H9 (cell line): ENCODE measurements around the gene BRCA2. TPM values are rescaled to one million over a fixed set of nuclear protein-coding genes. Genes with fewer than 3 reads are reported as not detected.

Experiments
- DNase-seq: peaks from one replicate; pipeline ENCODE4 v3.0.0-alpha.2; 2017
- H2AFZ ChIP-seq: one replicate; pipeline ENCODE4 v1.6.1; 2013; ENCODE audit warnings: mild to moderate bottlenecking, low read length, control low read depth, moderate library complexity
- H2AK5ac ChIP-seq: 2 replicates; pipeline ENCODE4 v1.6.1; 2013; ENCODE audit warnings: low read length, control low read depth, mixed read lengths; ENCODE audit not compliant: insufficient read length
- H2BK120ac ChIP-seq: one replicate; pipeline ENCODE4 v1.6.1; 2013; ENCODE audit warnings: low read depth, mild to moderate bottlenecking, low read length, control low read depth, inconsistent platforms; ENCODE audit not compliant: poor library complexity, severe bottlenecking
- H2BK12ac ChIP-seq: 2 replicates; pipeline ENCODE4 v1.6.1; 2013; ENCODE audit warnings: low read length, control low read depth, mixed read lengths, low read depth; ENCODE audit not compliant: insufficient read length
- H2BK15ac ChIP-seq: 2 replicates; pipeline ENCODE4 v1.6.1; 2013; ENCODE audit warnings: low read depth, low read length, control low read depth
- H2BK20ac ChIP-seq: one replicate; pipeline ENCODE4 v1.6.1; 2013; ENCODE audit warnings: low read depth, mild to moderate bottlenecking, low read length, control low read depth, inconsistent platforms; ENCODE audit not compliant: poor library complexity, severe bottlenecking
- H2BK5ac ChIP-seq: 2 replicates; pipeline ENCODE4 v1.6.1; 2013; ENCODE audit warnings: low read length, control low read depth, mixed read lengths; ENCODE audit not compliant: insufficient read length
- H3K14ac ChIP-seq: 2 replicates; pipeline ENCODE4 v1.6.1; 2013; ENCODE audit warnings: low read length, control low read depth; ENCODE audit not compliant: insufficient read depth
- H3K18ac ChIP-seq: 2 replicates; pipeline ENCODE4 v1.6.1; 2013; ENCODE audit warnings: low read depth, mild to moderate bottlenecking, mixed read lengths, low read length, control low read depth; ENCODE audit not compliant: insufficient read length
- H3K23ac ChIP-seq: 2 replicates; pipeline ENCODE4 v1.6.1; 2013; ENCODE audit warnings: low read length, control low read depth, mixed read lengths, low read depth; ENCODE audit not compliant: insufficient read length
- H3K23me2 ChIP-seq: 2 replicates; pipeline ENCODE4 v1.6.1; 2013; ENCODE audit warnings: low read depth, mild to moderate bottlenecking, mixed read lengths, low read length, control low read depth; ENCODE audit not compliant: insufficient read length, poor library complexity, severe bottlenecking
- H3K27ac ChIP-seq: 2 replicates; pipeline ENCODE4 v1.5.1; 2013; ENCODE audit warnings: low read length, control low read depth, mixed read lengths, low read depth; ENCODE audit not compliant: insufficient read length
- H3K27me3 ChIP-seq: 2 replicates; pipeline ENCODE4 v1.6.1; 2013; ENCODE audit warnings: low read length, control low read depth, inconsistent platforms; ENCODE audit not compliant: insufficient read depth
- H3K4ac ChIP-seq: 2 replicates; pipeline ENCODE4 v1.6.1; 2013; ENCODE audit warnings: low read depth, mild to moderate bottlenecking, control low read depth, inconsistent platforms, low read length, moderate library complexity
- H3K4me1 ChIP-seq: 2 replicates; pipeline ENCODE4 v1.6.1; 2013; ENCODE audit warnings: low read length, control low read depth, inconsistent platforms; ENCODE audit not compliant: insufficient read depth
- H3K4me2 ChIP-seq: 2 replicates; pipeline ENCODE4 v1.6.1; 2013; ENCODE audit warnings: low read length, control low read depth, mixed read lengths; ENCODE audit not compliant: insufficient read length, insufficient read depth
- H3K56ac ChIP-seq: 2 replicates; pipeline ENCODE4 v1.6.1; 2013; ENCODE audit warnings: low read depth, mild to moderate bottlenecking, mixed read lengths, low read length, control low read depth; ENCODE audit not compliant: insufficient read length
- H3K79me1 ChIP-seq: 2 replicates; pipeline ENCODE4 v1.6.1; 2013; ENCODE audit warnings: low read depth, mild to moderate bottlenecking, moderate library complexity, low read length, control low read depth, inconsistent platforms; ENCODE audit not compliant: insufficient read depth, poor library complexity, severe bottlenecking
- H3K79me2 ChIP-seq: 2 replicates; pipeline ENCODE4 v1.6.1; 2013; ENCODE audit warnings: low read length, control low read depth, inconsistent platforms; ENCODE audit not compliant: insufficient read depth
- H3K9ac ChIP-seq: 2 replicates; pipeline ENCODE4 v1.6.1; 2013; ENCODE audit warnings: low read length, control low read depth, mixed read lengths; ENCODE audit not compliant: insufficient read length; ENCODE audit errors: extremely low read depth
- H3K9me3 ChIP-seq: one replicate; pipeline ENCODE4 v1.6.1; 2013; ENCODE audit warnings: low read depth, low read length, inconsistent platforms; ENCODE audit not compliant: control insufficient read depth
- H3T11ph ChIP-seq: one replicate; pipeline ENCODE4 v1.6.1; 2013; ENCODE audit warnings: mild to moderate bottlenecking, low read length, control low read depth, inconsistent platforms
- H4K20me1 ChIP-seq: one replicate; pipeline ENCODE4 v1.6.1; 2013; ENCODE audit not compliant: control insufficient read depth, insufficient read length, insufficient read depth
- H4K5ac ChIP-seq: 2 replicates; pipeline ENCODE4 v1.6.1; 2013; ENCODE audit warnings: low read depth, mild to moderate bottlenecking, mixed read lengths, low read length, control low read depth; ENCODE audit not compliant: insufficient read length
- H4K8ac ChIP-seq: replicated peaks from 2 replicates; pipeline ENCODE4 v1.6.1; 2013; ENCODE audit warnings: low read length, control low read depth, mixed read lengths, low read depth; ENCODE audit not compliant: insufficient read length
- H4K91ac ChIP-seq: 2 replicates; pipeline ENCODE4 v1.6.1; 2013; ENCODE audit warnings: low read depth, mild to moderate bottlenecking, moderate library complexity, mixed read lengths, low read length, control low read depth; ENCODE audit not compliant: insufficient read length
- H3K27ac Mint-ChIP-seq, 3 experiments: 2 replicates in 2 of 3; 3 replicates in 1 of 3; pipeline ENCODE4 v1.8.0; 2020 to 2021; ENCODE audit warnings: mixed read lengths in 3 of 3, mild to moderate bottlenecking in 1 of 3, moderate library complexity in 1 of 3
- H3K27me3 Mint-ChIP-seq: 2 replicates; pipeline ENCODE4 v1.8.0; 2021; ENCODE audit warnings: low read depth, mild to moderate bottlenecking, moderate library complexity, mixed read lengths
- H3K36me3 Mint-ChIP-seq, 3 experiments: 2 replicates in 2 of 3; 3 replicates in 1 of 3; pipeline ENCODE4 v1.8.0; 2020 to 2021; ENCODE audit warnings: low read depth in 3 of 3, mixed read lengths in 3 of 3; ENCODE audit not compliant: insufficient read depth in 1 of 3
- H3K4me1 Mint-ChIP-seq, 2 experiments: 2 replicates each; pipeline ENCODE4 v1.8.0; 2020; ENCODE audit warnings: mixed read lengths in 2 of 2
- H3K4me3 Mint-ChIP-seq, 2 experiments: 2 replicates in 1 of 2; 3 replicates in 1 of 2; pipeline ENCODE4 v1.8.0; 2020 to 2021; ENCODE audit warnings: mild to moderate bottlenecking in 2 of 2, mixed read lengths in 2 of 2, moderate library complexity in 1 of 2
- H3K9me3 Mint-ChIP-seq, 2 experiments: 2 replicates in 1 of 2; 3 replicates in 1 of 2; pipeline ENCODE4 v1.8.0; 2020; ENCODE audit warnings: mild to moderate bottlenecking in 2 of 2, mixed read lengths in 2 of 2, moderate library complexity in 1 of 2
- CTCF ChIP-seq: fragments of 200-600 bp; sonication (generic); conservative IDR thresholded peaks from 3 replicates; pipeline ENCODE4 v1.8.0; 2021; ENCODE audit warnings: antibody characterized with exemption, mild to moderate bottlenecking
- WGBS: extraction: QIAGEN DNeasy Blood & Tissue Kit; methylation state at CpG from one replicate; pipeline ENCODE4 v1.1.7; 2013; ENCODE audit warnings: missing lambda C conversion rate, low lambda C conversion rate, mixed read lengths; ENCODE audit not compliant: insufficient read length; ENCODE audit errors: extremely low coverage; 5-methylcytosine and 5-hydroxymethylcytosine counted together
- total RNA-seq: library from RNA; stranded (reverse); gene quantifications from 2 replicates; pipeline ENCODE4 v1.2.1, GENCODE V29; 2021

Gene BRCA2
- total RNA-seq, 1 experiment from 2014 or later: 17.0 TPM

GRCh38 chr13:32378012-32378411 is 62.7 kb downstream of the BRCA2 start:
- Mint-ChIP-seq H3K36me3 (peaks cover 15 to 40% (median 32%) of the 10 kb centered on the region in 3 experiments), H3K27ac (no peak overlapping the region), H3K4me1 (no peaks in the 10 kb centered on the region), H3K4me3 (no peak overlapping the region), H3K27me3 (no peaks in the 10 kb centered on the region), H3K9me3 (peaks cover 7 to 11% of the 10 kb centered on the region in 2 experiments; a peak in 4 of 5 replicates)
- Histone ChIP-seq H2BK15ac (no peak overlapping the region), H3K56ac (no peak overlapping the region), H3K4me2 (no peak overlapping the region), H3K14ac (no peak overlapping the region), H4K20me1 (no peaks in the 10 kb centered on the region), H3K27ac (no peak overlapping the region), H3K79me1 (no peaks in the 10 kb centered on the region), H3K79me2 (no peaks in the 10 kb centered on the region), H2BK120ac (no peak overlapping the region), H3K4ac (no peak overlapping the region), H2AFZ (no peak overlapping the region), H4K91ac (no peak overlapping the region), H3K18ac (no peak overlapping the region), H2BK20ac (no peak overlapping the region), H3K9ac (no peak overlapping the region), H2BK5ac (no peak overlapping the region), H3K27me3 (no peaks in the 10 kb centered on the region), H2AK5ac (no peak overlapping the region), H3T11ph (no peak overlapping the region), H4K5ac (no peak overlapping the region), H3K4me1 (no peaks in the 10 kb centered on the region), H3K23ac (no peak overlapping the region), H2BK12ac (no peak overlapping the region), H3K23me2 (no peaks in the 10 kb centered on the region), H3K9me3 (no peaks in the 10 kb centered on the region), H4K8ac (no peak overlapping the region)
- WGBS: no CpG with 5 or more reads among the region's 1 CpG
- no peak for TF ChIP-seq CTCF
- DNase-seq: no peak
